LNCAP (cell line): Measurements from ENCODE around the gene RGS3.

Experiments used
- CTCF ChIP-seq: fragments of 450-650 bp; IDR thresholded peaks from 2 replicates; pipeline ENCODE4 v1.5.1; 2017; ENCODE audit warnings: mild to moderate bottlenecking

Gene RGS3

GRCh38 chr9:113541019-113541900 lies 77.7 kb downstream of the RGS3 start:
- TF ChIP-seq CTCF, result no peak

- no peak for TF ChIP-seq CTCF
Observed at GRCh38 chr9:113542006-113542405, 78.5 kb downstream of the RGS3 start.

GRCh38 chr9:113542741-113543140 lies 79.2 kb downstream of the RGS3 start:
- no peak for TF ChIP-seq CTCF

GRCh38 chr9:113543296-113543981 lies 79.9 kb downstream of the RGS3 start:
- no peak for TF ChIP-seq CTCF

GRCh38 chr9:113543982-113544303 lies 80.4 kb downstream of the RGS3 start:
- TF ChIP-seq CTCF, result no peak

GRCh38 chr9:113545068-113545467 lies 81.5 kb downstream of the RGS3 start:
- TF ChIP-seq CTCF, result no peak

GRCh38 chr9:113546566-113546965 lies 83.0 kb downstream of the RGS3 start:
- no peak for TF ChIP-seq CTCF
